GM20431 (cell line): Measurements from ENCODE around the gene PRIM2.
"Not testable (repeated sequence)": the region's sequence is repeated elsewhere in the genome, so short reads cannot be mapped to it uniquely, and the experiment has no call there.

Experiments used
- in situ Hi-C: fragments of 300-500 bp; cut with MseI, MboI; formaldehyde crosslinking; loops from one replicate; pipeline ENCODE4 v1.15.0; 2020; ENCODE audit warnings: low sequenced_read_pairs; ENCODE audit not compliant: unreplicated experiment

The PRIM2 gene

DNA sequence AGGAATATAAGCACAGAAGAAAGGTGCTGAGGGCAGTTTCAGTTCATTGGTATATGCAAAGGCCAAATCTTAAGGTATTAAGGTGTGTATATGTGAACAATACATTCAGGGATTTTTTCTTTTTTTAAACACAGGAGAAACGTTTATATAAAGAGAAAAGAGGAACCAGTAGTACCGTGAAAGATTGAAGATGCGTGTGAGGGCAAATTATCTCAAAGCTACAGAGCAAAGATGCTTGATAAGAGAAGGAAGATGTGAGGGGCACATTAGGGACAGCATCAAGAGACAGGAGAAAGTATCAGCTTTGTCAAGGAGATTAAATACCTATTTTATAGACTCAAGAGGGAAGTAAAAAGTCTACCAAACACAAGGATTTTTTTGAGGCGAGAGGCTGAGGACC, 165.0 kb downstream of the PRIM2 start:
- in situ Hi-C loops, result not testable (repeated sequence)

DNA sequence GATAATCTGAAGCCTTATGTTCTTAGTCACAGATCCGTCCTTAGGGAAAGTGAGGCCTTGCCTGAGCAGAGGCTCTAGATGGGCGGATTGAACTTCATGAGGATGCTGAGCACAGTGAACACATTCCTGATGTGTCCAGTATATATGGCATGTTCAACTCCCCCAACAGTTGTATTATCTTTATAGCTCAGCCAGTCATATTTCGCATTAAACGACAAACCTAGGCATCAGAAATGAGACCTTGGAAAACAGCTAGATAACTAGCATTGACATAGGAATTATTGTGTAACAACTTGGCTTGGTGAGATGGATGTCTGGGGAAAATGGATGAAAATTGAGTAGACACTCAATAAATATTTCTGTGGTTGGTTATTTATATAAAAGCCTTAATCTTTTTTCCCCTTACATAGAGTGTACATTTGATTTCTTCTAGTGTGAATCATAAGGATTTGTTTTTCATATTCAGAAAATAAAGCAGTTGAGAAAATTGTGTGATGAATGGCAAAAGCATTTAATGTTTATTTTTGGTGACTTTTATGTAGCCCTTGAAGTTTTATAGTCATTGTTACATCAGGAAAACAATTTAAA, 169.2 kb downstream of the PRIM2 start:
- in situ Hi-C loops, result not testable (repeated sequence)

DNA sequence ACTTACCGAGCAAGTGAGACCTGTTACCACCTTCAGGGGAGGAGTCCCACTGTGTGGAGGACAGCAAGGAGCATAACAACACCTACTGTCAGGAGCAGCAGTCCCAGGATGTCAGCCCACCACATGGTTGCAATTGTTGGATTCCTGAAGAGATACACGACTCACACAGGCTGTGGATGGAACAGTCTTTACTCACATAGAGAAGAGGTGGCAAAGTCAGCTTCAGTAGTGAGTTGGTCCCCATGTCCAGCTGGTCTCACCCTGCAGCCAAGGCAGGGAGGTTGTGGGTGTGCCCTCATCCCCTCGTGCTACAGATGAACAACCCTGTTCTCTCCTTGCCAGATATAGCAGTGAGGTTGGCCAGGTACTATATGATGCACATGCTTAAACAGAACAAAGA, 171.1 kb downstream of the PRIM2 start:
- in situ Hi-C loops, result not testable (repeated sequence)

DNA sequence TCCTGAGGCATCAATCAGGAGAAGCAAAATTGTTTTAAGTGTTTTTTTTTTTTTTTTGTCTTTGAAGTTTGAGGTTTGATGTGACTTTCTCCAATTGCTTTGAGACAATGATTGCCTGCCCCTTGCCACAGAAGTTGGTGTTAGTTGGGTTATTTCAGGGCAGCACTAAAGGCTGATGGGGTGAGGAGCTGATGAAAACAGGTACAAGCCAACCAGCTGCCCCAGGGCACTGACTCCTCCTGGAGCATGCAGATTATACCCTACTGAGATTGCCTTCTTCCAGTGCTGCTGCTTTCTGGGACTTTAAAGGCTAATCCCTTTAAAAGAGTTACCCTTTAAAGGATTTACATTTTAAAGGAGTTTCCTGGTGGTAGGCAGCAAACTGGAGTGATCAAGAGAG, 172.5 kb downstream of the PRIM2 start:
- in situ Hi-C loops, result not testable (repeated sequence)

DNA sequence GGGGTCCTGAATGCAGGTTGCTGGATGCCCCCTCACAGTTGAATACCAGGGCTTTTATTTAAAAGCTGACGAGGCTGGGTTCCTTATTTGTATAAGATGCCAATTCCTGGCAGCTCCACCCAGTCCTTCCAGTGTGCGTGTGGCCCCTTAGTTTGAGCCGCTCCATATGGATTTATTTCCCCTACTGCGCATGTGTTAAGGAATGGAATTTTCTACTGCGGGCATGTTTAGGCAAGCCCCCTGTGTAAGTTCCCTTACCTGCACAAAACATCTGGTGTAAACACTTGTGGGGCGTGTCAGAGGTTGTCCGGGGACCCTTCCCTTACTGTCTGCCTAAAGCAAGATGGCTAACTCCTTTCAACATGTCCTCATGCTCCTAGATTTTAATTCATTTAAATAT, 174.4 kb downstream of the PRIM2 start:
- in situ Hi-C loops, result not testable (repeated sequence)

DNA sequence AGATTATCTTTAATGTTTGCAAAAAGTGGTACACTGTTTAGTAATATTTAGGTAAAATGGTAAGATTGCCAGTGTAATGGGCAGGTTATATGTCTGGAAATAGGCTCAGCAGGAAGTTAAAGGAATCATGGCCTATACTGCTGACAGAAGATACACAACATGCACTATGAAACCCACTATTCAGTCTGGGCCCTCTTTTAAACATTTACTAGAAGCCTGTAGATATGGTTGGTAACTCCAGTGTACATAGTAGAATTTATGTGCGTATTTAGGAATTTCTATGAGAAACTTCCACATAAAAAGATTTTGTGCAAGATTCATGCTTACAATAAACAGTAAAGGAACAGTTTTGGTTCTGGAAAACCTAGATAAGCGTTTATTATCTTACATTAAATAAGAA, 178.8 kb downstream of the PRIM2 start:
- in situ Hi-C loops, result not testable (repeated sequence)

DNA sequence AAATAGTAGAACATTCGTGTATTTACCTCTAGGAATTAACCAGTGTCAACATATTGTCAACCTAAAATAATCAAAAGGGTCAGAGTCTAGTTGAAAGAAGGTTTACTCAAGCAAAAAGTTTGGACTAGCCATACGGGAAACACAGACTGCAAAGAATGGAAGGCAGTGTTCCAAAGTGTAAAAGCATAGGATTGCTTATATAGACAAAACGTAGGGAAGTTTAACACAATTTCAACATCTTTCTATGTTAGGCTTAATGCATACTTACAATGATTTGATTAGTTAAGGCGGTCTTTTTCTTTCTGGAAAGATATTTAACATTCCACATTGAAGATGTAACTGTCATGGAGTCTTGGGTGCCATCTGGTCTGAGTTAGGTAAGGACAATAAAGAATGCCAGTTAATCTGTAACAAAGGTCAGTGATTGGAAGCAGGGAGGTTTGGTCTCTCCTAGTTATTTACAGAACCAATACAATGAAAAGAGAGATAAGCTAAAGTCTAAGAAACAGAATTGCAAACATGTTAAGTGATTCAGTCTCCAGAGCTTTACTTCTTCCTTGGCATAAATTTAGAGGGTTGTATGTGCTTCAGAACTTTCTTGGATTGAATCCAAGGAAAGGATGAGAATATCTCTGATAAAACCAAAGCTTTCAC, 183.1 kb downstream of the PRIM2 start:
- in situ Hi-C loops, result not testable (repeated sequence)

DNA sequence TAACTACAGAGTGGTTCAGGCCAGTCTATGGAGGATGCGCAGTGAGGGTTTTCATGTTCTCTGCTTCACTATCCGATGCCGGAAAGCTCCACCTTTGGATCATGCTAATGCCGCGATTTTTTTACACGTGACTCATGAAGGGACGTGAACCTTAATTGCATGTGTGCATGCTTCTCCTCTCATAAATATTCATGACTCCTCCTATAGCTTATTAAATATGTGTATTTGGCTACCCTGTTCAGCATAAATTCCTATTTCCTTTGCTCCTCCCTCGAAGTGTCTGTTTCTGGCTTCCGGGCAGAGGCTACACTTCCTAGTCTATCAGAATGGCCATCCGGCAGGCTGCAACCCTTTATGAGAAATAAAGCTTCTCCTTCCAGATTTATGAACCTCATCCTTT, 185.0 kb downstream of the PRIM2 start:
- in situ Hi-C loops, result not testable (repeated sequence)

DNA sequence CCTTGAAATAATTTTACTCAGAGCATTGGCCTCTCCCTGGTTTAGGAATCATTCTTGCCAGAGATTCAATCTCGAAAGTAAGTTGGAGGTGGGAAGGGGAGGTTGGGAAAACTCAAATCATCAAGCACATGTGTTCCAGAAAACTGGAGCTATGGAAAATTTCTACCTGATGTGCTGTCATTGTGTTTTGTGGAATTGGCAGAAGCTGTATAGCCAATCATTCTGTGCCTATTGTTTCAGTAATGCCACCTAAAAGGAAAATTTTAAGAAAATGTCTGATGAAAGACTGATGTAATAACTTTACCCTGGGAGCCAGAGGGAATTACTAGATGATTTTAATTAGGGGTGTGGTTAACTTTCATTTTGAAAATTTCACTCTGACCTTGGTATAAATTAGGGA, 187.8 kb downstream of the PRIM2 start:
- in situ Hi-C loops, result not testable (repeated sequence)

DNA sequence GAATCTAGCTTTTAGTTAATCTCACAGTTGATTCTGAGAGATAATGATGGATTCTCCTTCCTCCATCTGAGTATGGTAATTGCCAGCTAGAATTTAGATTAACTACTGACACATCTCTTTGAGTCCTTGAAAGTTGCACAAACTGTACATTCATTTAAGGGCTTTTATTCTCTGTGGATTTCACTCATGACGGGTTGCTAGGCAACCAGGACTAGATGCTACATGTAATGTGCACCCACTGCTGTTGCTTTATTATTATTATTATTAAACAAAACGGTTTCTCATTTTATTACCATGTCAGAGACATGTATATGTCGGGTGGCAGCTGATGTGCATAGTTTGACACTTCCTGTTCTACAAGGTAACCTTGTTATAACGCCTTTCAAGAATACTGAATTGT, 193.0 kb downstream of the PRIM2 start:
- in situ Hi-C loops, result not testable (repeated sequence)

DNA sequence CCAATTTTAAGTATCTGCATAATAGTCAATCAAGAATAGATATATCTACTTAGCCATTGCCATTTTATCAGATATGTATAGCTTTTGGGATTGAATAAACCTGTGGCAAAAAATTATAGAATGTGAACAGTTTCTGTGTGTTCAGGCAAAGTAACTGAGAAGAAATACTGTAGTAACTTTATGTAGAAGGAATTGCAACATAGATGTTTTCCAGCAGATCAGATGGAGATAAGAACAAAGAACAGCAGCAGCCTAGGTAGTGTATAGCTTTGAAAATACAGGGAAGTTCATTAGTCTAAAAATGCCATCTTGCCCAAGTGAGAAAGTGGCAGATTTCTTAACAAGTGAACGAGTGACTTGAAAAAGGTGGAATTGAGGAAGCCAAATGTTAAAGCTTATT, 197.7 kb downstream of the PRIM2 start:
- in situ Hi-C loops, result not testable (repeated sequence)

DNA sequence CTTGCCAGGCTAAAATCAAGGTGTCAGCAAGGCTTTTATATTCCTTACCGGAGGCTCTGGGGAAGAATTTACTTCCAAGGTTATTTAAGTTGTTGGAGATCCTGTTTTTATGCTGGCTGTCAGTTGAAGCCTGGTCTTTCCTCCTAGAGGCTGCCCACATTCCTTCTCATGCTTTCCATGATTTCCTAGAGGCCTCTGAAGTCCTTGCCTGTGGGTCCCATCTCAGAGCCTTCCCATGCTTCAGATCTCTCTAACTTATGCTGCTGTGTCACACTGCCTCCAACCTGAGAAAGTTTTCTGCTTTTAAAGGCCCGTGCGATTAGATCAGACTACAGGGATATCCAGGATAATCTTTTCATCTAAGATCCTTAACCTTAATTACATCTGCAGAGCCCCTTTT, 198.4 kb downstream of the PRIM2 start:
- in situ Hi-C loops, result not testable (repeated sequence)

DNA sequence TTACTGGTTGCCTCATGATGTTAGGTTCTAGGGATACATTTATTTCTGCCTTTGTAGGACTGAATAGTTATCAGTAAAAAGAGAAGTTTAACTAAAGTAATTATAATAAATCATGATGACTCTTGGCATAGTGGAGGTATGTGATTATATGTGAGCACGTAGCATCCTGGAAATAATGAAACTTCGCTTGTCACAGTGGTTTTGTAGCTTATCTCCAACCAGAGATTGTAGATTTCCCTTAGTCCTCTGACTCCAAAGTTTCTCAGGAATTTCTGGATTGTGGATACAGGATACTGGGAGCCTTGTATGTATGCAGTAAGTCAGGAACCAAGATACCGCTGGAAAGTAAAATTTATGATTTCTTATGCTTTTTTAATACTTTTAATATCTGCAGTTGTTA, 199.3 kb downstream of the PRIM2 start:
- in situ Hi-C loops, result not testable (repeated sequence)

DNA sequence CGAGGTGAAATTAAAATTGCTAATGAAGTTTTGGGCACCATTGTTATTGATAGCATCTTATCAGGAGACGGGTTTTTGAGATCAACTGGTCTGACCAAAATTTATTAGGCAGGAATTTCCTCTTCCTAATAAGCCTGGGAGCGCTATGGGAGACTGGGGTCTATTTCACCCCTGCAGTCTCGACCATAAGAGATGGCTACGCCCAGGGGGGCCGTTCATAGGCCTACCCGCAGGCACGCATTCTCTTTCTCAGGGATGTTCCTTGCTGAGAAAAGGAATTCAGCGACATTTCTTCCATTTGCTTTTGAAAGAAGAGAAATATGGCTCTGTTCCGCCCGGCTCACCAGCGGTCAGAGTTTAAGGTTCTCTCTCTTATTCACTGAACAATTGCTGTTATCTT, 201.8 kb downstream of the PRIM2 start:
- in situ Hi-C loops, result not testable (repeated sequence)

DNA sequence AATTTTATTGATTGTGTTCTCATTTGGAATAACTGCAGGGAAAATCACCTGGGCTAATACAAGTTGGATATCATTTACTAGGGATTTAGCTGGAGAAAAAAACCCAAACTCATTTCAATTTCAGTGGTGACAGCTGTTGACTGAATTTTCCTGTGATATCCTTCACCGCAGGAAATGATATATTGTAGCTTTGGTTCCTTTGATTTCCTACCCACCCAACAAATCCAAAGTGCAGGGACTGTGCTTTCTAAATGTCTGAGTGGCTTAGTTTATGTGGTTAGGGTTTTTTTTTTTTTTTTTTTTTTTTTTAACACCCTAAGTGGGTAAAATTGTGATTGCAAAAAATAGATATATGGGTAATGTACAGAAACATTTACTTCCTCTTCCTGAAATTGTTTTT, 203.7 kb downstream of the PRIM2 start:
- in situ Hi-C loops, result not testable (repeated sequence)

DNA sequence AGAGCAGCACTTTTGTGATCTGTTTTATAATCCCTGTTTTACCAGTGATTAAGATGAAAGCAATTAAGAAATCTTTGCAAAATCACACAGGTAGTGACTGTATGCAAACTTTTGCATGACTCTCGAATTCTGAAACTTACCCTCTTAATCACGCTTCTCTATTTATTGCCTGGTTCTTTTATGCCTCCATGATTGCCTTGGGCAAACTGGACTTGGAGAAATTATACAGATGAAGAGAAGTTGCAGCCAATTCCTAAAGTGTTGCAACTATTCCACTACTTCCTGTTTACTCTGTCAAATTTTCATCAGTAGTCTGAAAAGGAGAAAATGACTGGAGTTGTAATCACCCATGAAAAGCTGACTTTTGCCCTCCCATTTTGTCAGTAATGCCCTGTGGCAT, 205.8 kb downstream of the PRIM2 start:
- in situ Hi-C loops, result not testable (repeated sequence)

DNA sequence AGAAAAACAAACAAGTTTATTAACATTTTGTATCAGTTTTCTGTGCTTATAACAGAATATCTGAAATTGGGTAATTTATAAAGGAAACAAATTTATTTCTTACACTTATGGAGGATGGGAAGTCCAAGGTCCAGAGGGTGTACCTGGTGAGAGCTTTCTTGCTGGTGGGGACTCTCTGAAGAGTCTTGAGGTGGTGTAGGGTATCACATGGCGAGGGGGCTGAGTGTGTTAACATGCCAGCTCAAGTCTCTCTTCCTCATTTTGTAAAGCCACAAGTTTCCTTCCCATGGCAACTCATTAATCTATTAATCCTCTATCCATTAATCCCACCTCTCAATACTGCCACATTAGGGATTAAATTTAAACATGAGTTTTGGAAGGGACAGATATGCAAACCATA, 212.3 kb downstream of the PRIM2 start:
- in situ Hi-C loops, result not testable (repeated sequence)

DNA sequence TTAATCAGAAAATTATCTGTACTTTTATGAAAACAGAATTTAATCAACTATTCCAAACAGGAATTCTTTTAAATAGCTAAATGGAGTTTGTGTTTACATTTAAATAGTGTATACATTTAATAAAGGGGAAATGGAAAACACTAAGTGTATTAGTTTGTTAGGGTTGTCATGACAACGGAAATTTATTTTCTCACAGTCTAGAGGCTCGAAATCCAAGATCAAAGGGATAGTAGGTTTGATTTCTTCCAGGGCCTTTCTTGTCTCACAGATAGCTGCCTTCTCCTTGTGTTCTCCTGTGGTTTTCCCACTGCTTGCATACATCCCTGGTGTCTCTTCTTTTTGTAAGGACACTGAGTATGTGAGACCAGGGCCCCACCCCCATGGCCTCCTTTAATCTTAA, 215.2 kb downstream of the PRIM2 start:
- in situ Hi-C loops, result not testable (repeated sequence)

DNA sequence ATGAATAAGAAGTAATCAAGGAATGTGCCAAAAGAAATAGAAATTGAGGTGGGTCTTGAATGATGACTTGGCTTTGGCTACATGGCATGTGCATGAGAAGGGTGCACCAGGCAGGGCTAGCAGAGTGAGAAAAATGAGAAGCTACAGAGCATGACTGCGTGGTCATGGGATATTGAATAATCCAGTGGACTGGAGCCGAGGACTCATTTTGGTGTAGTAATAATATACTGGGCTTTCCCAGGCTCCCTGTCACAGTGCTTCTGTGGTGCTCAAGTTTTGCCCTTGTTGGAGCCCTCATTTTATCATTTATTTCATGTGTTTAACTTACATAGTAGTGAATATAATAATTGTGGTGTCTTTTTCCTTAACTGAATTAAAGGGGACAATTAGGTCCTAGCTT, 217.7 kb downstream of the PRIM2 start:
- in situ Hi-C loops, result not testable (repeated sequence)

DNA sequence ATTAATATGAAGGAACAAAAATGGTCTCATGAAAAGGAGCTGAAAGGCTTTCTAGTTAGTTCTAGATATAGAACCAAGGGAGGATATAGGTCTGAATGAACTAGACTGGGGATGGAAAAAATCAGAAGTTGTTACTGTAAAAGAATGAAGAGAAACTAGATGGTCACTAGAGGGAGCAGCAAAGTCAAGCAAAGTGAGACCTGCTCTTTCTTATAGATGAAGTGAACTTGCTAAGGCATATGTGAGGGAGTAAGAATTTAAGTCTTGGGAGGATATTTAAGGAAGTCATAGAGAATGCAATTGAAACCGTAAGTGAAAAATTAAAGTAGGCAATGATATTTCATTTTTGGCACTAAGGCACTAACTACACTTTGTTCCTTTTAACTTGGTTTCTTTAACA, 218.6 kb downstream of the PRIM2 start:
- in situ Hi-C loops, result not testable (repeated sequence)

DNA sequence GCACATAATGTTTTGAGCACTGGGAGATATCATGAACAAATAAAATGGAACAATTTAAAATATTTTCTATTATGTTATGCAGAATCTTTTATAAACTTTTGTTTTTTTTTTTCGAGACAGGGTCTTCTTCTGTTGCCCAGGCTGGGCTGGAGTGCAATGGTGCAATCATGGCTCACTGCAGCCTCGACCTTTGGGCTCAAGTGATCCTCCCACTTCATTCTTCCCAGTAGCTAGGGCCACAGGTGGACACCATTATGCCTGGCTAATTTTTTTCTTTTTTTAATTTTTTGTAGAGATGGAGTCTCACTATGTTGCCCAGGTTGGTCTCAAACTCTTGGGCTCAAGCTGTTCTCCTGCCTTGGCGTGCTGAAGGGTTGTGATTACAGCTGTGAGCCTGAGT, 220.5 kb downstream of the PRIM2 start:
- in situ Hi-C loops, result not testable (repeated sequence)

DNA sequence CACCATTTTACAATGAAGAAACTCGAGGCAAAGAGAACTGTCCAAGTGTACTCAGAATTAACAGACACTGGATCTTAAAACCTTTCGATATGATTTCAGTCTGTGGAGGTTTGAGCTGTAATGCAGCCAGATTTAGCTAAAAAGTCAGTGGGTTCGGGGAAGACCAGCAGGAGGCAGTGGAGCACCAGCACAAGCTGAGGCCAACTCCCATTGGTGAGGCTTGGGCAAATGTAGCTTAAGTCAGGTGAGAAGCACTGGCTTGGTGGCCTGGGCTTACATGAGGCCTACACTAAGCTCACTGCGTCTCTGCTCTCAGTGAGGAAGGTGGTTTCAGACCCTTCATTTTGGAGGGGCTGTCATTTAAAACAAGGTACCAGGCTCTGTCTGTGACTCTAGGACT, 234.5 kb downstream of the PRIM2 start:
- in situ Hi-C loops, result not testable (repeated sequence)
